Kidney epithelial cell (primary cell): ENCODE data around the gene MPI. TPM values are rescaled to one million over a fixed set of nuclear protein-coding genes. Genes with fewer than 3 reads are reported as not detected.

Source experiments
- DNase-seq: peaks from one replicate; pipeline ENCODE4 v3.0.0-alpha.2; 2010; ENCODE audit warnings: low read depth
- H3K27me3 ChIP-seq: 2 replicates; pipeline ENCODE4 v1.6.0; 2011; ENCODE audit warnings: low read length; ENCODE audit not compliant: control insufficient read depth, insufficient read depth
- H3K36me3 ChIP-seq: 2 replicates; pipeline ENCODE4 v1.5.1; 2011; ENCODE audit warnings: low read length; ENCODE audit not compliant: control insufficient read depth, insufficient read depth
- H3K4me3 ChIP-seq: 2 replicates; pipeline ENCODE4 v1.5.1; 2011; ENCODE audit warnings: low read depth, mild to moderate bottlenecking, control low read depth, low read length
- CTCF ChIP-seq: IDR thresholded peaks from 2 replicates; pipeline ENCODE4 v1.5.1; 2011; ENCODE audit warnings: mild to moderate bottlenecking, moderate library complexity, low read length, control low read depth, inconsistent platforms; ENCODE audit not compliant: insufficient read depth, poor library complexity, severe bottlenecking
- total RNA-seq: library from RNA; depleted of rRNA; stranded (reverse); fragments of >200 nt; gene quantifications from 2 replicates; pipeline ENCODE4 v1.2.3, GENCODE V29; 2015

The MPI gene
- total RNA-seq, 1 donor from 2014 or later = 45.2 TPM

- no peak for TF ChIP-seq CTCF
- Histone ChIP-seq H3K27me3 (no peaks in the 10 kb centered on the region), H3K4me3 (no peak overlapping the region), H3K36me3 (no peaks in the 10 kb centered on the region)
- peak; percentile 59 for DNase-seq
These were observed 23.8 kb upstream of the MPI start for GRCh38 chr15:74866090-74866489.

GRCh38 chr15:74867466-74868038 lies 22.3 kb upstream of the MPI start:
- Histone ChIP-seq H3K4me3 (no peak overlapping the region), H3K36me3 (no peaks in the 10 kb centered on the region), H3K27me3 (no peaks in the 10 kb centered on the region)
- DNase-seq = no peak
- no peak for TF ChIP-seq CTCF

- H3K27me3 ChIP-seq = no peaks in the 10 kb centered on the region
- H3K36me3 ChIP-seq = no peaks in the 10 kb centered on the region
- no peak for TF ChIP-seq CTCF
- H3K4me3 ChIP-seq = no peak overlapping the region
- no peak for DNase-seq
These were observed 21.8 kb upstream of the MPI start for GRCh38 chr15:74868059-74868458.

- Histone ChIP-seq H3K36me3 (no peaks in the 10 kb centered on the region), H3K27me3 (no peaks in the 10 kb centered on the region), H3K4me3 (no peak overlapping the region)
- no peak for TF ChIP-seq CTCF
- no peak for DNase-seq
These were observed 20.5 kb upstream of the MPI start for GRCh38 chr15:74869372-74869725.

GRCh38 chr15:74869726-74870407 lies 20.0 kb upstream of the MPI start:
- TF ChIP-seq CTCF = no peak
- no peaks in the 10 kb centered on the region for H3K36me3 ChIP-seq
- DNase-seq = no peak
- no peaks in the 10 kb centered on the region for H3K27me3 ChIP-seq
- no peak overlapping the region for H3K4me3 ChIP-seq
